ENCODE measurements around the gene CHAC1. TPM values are rescaled to one million over a fixed set of nuclear protein-coding genes. Genes with fewer than 3 reads are reported as not detected.

CHAC1 gene, protein sequence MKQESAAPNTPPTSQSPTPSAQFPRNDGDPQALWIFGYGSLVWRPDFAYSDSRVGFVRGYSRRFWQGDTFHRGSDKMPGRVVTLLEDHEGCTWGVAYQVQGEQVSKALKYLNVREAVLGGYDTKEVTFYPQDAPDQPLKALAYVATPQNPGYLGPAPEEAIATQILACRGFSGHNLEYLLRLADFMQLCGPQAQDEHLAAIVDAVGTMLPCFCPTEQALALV
- total RNA-seq (ENCODE audit: low replicate concordance): 4.7 and 11.4 TPM in 2 replicates

DNA sequence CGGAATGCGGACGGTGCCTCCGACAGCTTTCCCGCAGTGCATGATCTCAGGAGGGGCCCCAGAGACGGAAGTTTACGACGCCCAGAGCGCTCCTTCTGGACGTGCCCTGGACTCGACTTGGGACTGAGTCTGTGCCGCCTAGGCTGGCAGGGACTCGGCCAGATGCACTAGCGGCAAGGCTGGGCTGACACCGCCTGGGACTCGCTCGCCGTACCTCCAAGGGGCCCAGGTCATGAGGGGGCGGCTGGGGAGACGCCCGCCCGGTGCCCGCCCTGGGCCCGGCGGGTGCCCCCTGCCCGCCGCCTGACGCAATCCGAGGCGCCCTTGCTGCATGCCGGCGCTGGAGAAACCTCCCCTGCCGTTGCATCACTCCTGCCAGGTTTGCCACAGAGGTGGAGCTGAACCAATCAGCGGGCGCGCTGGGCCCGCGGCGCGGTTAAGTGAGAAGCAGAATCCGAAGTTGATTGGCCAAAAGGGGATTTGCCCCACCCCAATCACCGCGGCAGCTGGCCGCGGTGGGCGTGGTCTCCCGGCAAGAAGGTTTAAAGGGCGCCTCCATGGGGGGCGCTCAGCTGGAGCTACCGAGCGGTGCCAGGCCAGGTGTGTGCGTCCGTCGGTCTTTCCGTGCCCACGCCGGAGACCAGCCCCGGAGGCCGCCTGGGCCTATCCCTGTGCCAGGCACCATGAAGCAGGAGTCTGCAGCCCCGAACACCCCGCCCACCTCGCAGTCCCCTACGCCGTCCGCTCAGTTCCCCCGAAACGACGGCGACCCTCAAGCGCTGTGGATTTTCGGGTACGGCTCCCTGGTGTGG is at the start of gene CHAC1:
CHAC1 (plus strand) TSS at position 571 of the 812 bp plus-strand sequence; CDS start at position 684, 113 bp downstream.
- TF ChIP-seq, protein P1, sequence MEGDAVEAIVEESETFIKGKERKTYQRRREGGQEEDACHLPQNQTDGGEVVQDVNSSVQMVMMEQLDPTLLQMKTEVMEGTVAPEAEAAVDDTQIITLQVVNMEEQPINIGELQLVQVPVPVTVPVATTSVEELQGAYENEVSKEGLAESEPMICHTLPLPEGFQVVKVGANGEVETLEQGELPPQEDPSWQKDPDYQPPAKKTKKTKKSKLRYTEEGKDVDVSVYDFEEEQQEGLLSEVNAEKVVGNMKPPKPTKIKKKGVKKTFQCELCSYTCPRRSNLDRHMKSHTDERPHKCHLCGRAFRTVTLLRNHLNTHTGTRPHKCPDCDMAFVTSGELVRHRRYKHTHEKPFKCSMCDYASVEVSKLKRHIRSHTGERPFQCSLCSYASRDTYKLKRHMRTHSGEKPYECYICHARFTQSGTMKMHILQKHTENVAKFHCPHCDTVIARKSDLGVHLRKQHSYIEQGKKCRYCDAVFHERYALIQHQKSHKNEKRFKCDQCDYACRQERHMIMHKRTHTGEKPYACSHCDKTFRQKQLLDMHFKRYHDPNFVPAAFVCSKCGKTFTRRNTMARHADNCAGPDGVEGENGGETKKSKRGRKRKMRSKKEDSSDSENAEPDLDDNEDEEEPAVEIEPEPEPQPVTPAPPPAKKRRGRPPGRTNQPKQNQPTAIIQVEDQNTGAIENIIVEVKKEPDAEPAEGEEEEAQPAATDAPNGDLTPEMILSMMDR (IDR thresholded peaks at IDR 0.05; ENCODE audit: insufficient read depth, low read length): no peak
- DNase-seq (ENCODE audit: low read depth): peak; percentile 96
- peak within 1 kb of the TSS; percentile 90 for H3K4me3 ChIP-seq (ENCODE audit: low read depth, low read length)

DNA sequence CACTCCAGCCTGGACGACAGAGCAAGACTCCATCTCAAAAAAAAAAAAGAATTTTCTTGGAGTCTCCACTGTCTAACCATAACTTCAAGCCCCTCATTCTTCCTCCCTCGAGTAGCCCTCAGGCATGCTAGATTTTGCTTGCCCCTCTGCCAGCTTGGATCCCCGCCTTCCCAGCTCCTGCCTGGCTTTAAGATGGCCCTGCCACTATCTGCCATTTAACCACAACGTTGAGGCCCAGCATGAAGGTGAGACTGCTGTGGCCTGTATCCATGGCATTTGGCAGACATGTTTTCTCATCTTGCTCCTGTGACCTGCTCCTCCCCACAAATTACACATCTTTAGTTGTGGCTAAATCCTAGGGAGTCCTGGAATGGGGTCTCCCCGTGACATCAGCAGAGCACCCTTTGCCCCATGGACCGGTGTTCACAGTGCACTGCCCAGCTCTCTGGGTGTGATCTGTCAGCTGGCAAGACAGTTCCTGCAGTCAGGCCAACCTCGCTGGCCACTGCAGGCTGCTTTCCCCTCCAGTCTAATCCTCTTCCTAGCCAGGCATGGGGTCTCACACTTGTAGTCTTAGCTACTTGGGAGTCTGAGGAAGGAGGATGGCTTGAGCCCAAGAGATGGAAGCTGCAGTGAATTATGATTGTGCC is 48.6 kb upstream of the CHAC1 start:
- TF ChIP-seq, protein P1 (IDR thresholded peaks at IDR 0.05; ENCODE audit: insufficient read depth, low read length): no peak
- H3K4me3 ChIP-seq (ENCODE audit: low read depth, low read length): no peak overlapping the region
- no peak for DNase-seq (ENCODE audit: low read depth)

DNA sequence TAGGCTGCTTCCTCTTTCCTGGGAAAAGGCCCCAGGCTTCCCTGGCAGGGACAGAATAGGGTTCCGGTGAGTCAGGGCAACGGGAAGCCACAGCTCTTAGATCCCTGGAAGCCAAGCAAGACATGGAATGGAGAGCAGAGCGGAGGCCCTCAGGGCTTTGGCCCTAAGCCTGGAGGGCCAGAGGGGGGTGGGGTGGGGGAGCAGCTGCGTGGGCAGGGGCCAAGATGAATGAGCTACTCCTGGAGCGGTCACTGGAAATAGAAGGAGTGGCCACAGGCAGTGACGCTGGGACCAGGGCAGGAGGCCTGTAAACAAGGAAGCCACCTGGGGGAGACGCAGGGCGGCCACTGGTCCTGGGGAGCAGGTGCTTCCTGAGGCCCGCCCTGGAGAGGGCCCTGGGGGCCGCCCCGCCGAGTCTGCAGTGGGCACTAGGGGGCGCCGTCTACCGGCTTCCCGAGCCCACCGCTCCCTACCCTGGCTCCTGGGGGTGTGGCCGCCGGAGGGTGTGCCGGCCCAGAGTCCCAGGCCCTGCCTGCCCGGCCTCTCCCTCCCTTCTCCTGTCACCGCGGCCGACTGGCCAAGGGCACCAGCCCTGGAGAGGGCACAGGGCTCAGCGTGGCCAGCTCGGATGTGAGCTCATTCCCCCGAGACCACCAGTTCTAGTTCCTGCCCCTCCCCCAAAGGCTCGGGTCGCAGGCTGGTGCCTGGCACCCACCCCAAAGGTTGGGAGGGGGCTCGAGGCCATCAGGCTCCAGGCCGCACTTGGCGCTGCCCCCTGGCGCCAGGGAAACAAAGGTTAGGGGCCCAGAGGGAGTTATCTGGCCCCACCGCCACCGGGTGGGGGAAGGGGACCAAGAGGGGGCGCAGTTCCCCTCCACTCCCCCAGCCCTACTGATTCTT is 46.9 kb upstream of the CHAC1 start:
- peak; percentile 98 for DNase-seq (ENCODE audit: low read depth)
- TF ChIP-seq, protein P1 (IDR thresholded peaks at IDR 0.05; ENCODE audit: insufficient read depth, low read length): peak; percentile 73
- peak overlapping the region; percentile 55 for H3K4me3 ChIP-seq (ENCODE audit: low read depth, low read length)

DNA sequence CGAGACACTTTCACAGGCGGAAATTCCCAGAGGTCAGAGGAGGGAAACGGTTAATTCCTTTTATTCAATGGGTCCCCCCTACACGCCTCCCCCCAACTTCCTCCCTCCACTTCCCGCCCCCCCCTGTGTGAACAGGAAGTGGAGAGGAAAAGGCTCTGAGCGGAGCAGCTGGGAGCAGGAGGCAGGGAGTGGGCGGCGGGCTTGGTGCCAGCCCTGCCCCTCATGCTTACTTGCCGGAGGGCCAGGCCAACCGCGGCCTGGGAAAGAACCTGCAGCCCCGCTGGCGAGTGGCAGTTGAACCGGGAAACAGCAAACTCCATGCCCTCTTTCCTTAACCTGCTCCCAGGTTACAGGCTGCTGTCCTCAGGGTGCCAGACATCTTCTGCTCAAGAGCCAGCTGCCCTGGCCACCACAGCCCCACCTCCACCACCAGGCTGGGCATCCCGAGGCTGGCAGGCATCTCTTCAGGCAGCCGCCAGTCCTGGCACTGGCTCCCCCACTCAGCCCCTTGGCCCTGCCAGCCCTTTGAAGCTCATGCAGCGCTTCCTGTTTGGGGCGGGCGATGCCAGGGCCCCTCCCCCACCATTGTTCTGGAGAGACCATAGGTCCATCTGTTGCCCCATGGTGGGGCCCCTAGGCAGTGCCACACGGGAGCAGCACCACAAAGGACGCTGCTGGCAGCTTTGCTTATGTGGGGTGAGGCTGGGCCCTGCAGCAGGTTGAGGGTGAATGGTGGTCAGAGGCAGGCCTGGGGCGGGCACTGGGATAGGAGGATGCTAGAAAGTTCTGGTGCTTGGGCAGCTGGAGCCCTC is 46.1 kb upstream of the CHAC1 start:
- peak overlapping the region; percentile 55 for H3K4me3 ChIP-seq (ENCODE audit: low read depth, low read length)
- TF ChIP-seq, protein P1 (IDR thresholded peaks at IDR 0.05; ENCODE audit: insufficient read depth, low read length): no peak
- no peak for DNase-seq (ENCODE audit: low read depth)

DNA sequence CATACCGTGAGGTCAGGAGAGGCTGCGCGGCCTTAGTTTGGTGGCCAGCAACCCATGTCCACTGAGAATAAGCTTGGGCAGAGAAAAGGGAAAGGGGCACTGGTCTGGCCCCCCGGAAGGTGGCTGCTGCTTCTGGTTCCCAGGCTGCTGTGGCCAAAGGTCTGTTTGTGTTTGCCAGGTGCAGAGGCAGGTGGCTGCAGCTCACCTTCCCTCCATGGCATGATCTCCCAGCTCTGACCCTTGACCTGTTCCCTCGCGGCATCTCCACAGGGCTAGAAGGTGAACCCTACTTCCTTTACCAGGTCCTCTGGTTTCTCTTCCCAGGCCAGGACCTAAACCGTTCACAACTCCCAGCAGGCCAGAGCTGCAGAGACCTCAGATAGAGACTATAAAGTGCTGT is 45.2 kb upstream of the CHAC1 start:
- TF ChIP-seq, protein P1 (IDR thresholded peaks at IDR 0.05; ENCODE audit: insufficient read depth, low read length): no peak
- DNase-seq (ENCODE audit: low read depth): no peak
- H3K4me3 ChIP-seq (ENCODE audit: low read depth, low read length): no peak overlapping the region
